Esophagus squamous epithelium (tissue), 4 donors: ENCODE measurements around the gene FCN1.

Experiments
- POLR2A ChIP-seq, 4 donors: fragments of 450-650 bp; IDR thresholded peaks; one replicate each; pipeline ENCODE4 v1.6.1; 2017; ENCODE audit warnings: antibody characterized with exemption in 4 of 4, mild to moderate bottlenecking in 4 of 4, moderate library complexity in 3 of 4
- TF ChIP-seq, protein P1 (sequence below), 6 experiments: fragments of 450-650 bp in 4 of 6; fragments of 200-600 bp in 2 of 6; sonication (generic) in 2 of 6; IDR thresholded peaks; one replicate each; pipeline ENCODE4 v1.5.1; 2016 to 2019; ENCODE audit warnings: antibody characterized with exemption in 6 of 6, mild to moderate bottlenecking in 4 of 6, moderate library complexity in 4 of 6

DNA sequence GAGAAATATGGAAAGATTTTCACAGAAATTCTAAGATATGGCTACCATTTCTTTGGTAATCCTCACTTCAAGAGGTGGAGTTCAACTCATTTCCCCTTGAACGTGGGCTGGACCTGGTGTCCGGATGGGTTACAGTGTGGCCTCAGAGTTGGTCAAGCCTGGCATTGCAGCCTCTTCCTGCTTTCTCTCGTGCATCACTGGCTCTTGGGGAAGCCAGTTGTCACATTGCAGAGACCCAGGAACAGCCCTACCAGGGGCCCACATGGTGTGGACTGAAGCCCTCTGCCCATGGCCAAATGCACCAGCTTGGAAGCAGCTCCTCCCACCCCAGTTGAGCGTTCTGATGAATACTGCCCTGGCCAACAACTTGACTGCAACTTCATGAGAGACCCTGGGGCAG lies 47.7 kb upstream of the FCN1 start:
- TF ChIP-seq, protein P1, sequence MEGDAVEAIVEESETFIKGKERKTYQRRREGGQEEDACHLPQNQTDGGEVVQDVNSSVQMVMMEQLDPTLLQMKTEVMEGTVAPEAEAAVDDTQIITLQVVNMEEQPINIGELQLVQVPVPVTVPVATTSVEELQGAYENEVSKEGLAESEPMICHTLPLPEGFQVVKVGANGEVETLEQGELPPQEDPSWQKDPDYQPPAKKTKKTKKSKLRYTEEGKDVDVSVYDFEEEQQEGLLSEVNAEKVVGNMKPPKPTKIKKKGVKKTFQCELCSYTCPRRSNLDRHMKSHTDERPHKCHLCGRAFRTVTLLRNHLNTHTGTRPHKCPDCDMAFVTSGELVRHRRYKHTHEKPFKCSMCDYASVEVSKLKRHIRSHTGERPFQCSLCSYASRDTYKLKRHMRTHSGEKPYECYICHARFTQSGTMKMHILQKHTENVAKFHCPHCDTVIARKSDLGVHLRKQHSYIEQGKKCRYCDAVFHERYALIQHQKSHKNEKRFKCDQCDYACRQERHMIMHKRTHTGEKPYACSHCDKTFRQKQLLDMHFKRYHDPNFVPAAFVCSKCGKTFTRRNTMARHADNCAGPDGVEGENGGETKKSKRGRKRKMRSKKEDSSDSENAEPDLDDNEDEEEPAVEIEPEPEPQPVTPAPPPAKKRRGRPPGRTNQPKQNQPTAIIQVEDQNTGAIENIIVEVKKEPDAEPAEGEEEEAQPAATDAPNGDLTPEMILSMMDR (IDR thresholded peaks at IDR 0.05), result no peak
- no peak for TF ChIP-seq POLR2A (IDR thresholded peaks at IDR 0.05)
